ENCODE measurements around the gene CCDC88C.
"Not testable (repeated sequence)": the region's sequence is repeated elsewhere in the genome, so short reads cannot be mapped to it uniquely, and the experiment has no call there.

The CCDC88C gene

GRCh38 chr14:91284791-91285548, 132.7 kb downstream of the CCDC88C start:
- no peak for DNase-seq

GRCh38 chr14:91284146-91284790, 133.4 kb downstream of the CCDC88C start:
- DNase-seq = no peak

GRCh38 chr14:91283666-91284065, 134.0 kb downstream of the CCDC88C start:
- no peak for DNase-seq

- no peak for DNase-seq
Measured at GRCh38 chr14:91282954-91283645, 134.5 kb downstream of the CCDC88C start.

GRCh38 chr14:91281346-91281745, 136.3 kb downstream of the CCDC88C start:
- no peak for DNase-seq

GRCh38 chr14:91280129-91280528, 137.5 kb downstream of the CCDC88C start:
- no peak for DNase-seq

GRCh38 chr14:91279354-91279753, 138.3 kb downstream of the CCDC88C start:
- no peak for DNase-seq

- no peak for DNase-seq
Measured at GRCh38 chr14:91278383-91278715, 139.3 kb downstream of the CCDC88C start.

GRCh38 chr14:91277546-91278382, 139.9 kb downstream of the CCDC88C start:
- peak; percentile 61 for DNase-seq

GRCh38 chr14:91274796-91275195, 142.8 kb downstream of the CCDC88C start:
- no peak for DNase-seq

- no peak for DNase-seq
Measured at GRCh38 chr14:91273885-91274273, 143.7 kb downstream of the CCDC88C start.

- DNase-seq = no peak
Measured at GRCh38 chr14:91273273-91273884, 144.2 kb downstream of the CCDC88C start.

GRCh38 chr14:91272341-91273272, 145.0 kb downstream of the CCDC88C start:
- DNase-seq = no peak

- no peak for DNase-seq
Measured at GRCh38 chr14:91271639-91272038, 146.0 kb downstream of the CCDC88C start.

GRCh38 chr14:91270619-91271018, 147.0 kb downstream of the CCDC88C start:
- DNase-seq = peak; percentile 20

GRCh38 chr14:91270188-91270587, 147.4 kb downstream of the CCDC88C start:
- DNase-seq = no peak

GRCh38 chr14:91269076-91269991, 148.3 kb downstream of the CCDC88C start:
- DNase-seq = no peak

GRCh38 chr14:91267965-91268437, 149.6 kb downstream of the CCDC88C start:
- DNase-seq = no peak

- DNase-seq = not testable (repeated sequence)
Measured at GRCh38 chr14:91266276-91266675, 151.3 kb downstream of the CCDC88C start.

GRCh38 chr14:91265404-91265803, 152.2 kb downstream of the CCDC88C start:
- DNase-seq = no peak

Measured in NCI-H1694 treated with DMSO at 0.1 percent for 48 hours (cell line).